Fibroblast of lung (primary cell): ENCODE measurements around the gene MTRR. TPM values are rescaled to one million over a fixed set of nuclear protein-coding genes. Genes with fewer than 3 reads are reported as not detected.

Experiments
- DNase-seq, 2 donors: peaks; one replicate each; pipeline versions ENCODE4 v3.0.0 to v3.0.0-alpha.2; 2010; ENCODE audit warnings: low read depth in 2 of 2
- H2AFZ ChIP-seq: 2 replicates; pipeline ENCODE4 v1.5.1; 2012; ENCODE audit warnings: low read length, control low read depth, inconsistent platforms
- H3K27ac ChIP-seq: 2 replicates; pipeline ENCODE4 v1.5.1; 2011; ENCODE audit warnings: low read length, control low read depth; ENCODE audit not compliant: insufficient read depth
- H3K27me3 ChIP-seq: 2 replicates; pipeline ENCODE4 v1.5.1; 2011; ENCODE audit warnings: mild to moderate bottlenecking, low read length; ENCODE audit not compliant: control insufficient read depth, insufficient read depth
- H3K36me3 ChIP-seq: 2 replicates; pipeline ENCODE4 v1.5.1; 2011; ENCODE audit warnings: low read length; ENCODE audit not compliant: control insufficient read depth, insufficient read depth
- H3K4me1 ChIP-seq: 2 replicates; pipeline ENCODE4 v1.5.1; 2011; ENCODE audit warnings: low read length; ENCODE audit not compliant: control insufficient read depth, insufficient read depth; ENCODE audit errors: extremely low read depth
- H3K4me2 ChIP-seq: 2 replicates; pipeline ENCODE4 v1.5.1; 2011; ENCODE audit warnings: low read length, control low read depth; ENCODE audit not compliant: insufficient read depth; ENCODE audit errors: extremely low read depth
- H3K4me3 ChIP-seq, 4 experiments: fragments of 200-600 bp in 1 of 4; sonication (generic) in 1 of 4; replicated peaks in 1 of 4; 2 replicates each; pipeline ENCODE4 v1.5.1; 2011 to 2016; ENCODE audit warnings: low read length in 4 of 4, low read depth in 3 of 4, mild to moderate bottlenecking in 3 of 4, control low read depth in 2 of 4, inconsistent platforms in 1 of 4, mixed read lengths in 1 of 4; ENCODE audit not compliant: insufficient read depth in 1 of 4; ENCODE audit errors: control extremely low read depth in 1 of 4
- H3K79me2 ChIP-seq: 2 replicates; pipeline ENCODE4 v1.5.1; 2012; ENCODE audit warnings: mild to moderate bottlenecking, low read length, inconsistent platforms; ENCODE audit not compliant: control insufficient read depth, insufficient read depth
- H3K9ac ChIP-seq: 2 replicates; pipeline ENCODE4 v1.5.1; 2011; ENCODE audit warnings: mild to moderate bottlenecking, low read length, control low read depth; ENCODE audit not compliant: insufficient read depth
- H3K9me3 ChIP-seq: 2 replicates; pipeline ENCODE4 v1.5.1; 2012; ENCODE audit warnings: low read depth, low read length; ENCODE audit not compliant: control insufficient read depth, insufficient read depth
- H4K20me1 ChIP-seq: 2 replicates; pipeline ENCODE4 v1.5.1; 2011; ENCODE audit warnings: low read length; ENCODE audit not compliant: control insufficient read depth, insufficient read depth; ENCODE audit errors: extremely low read depth
- EZH2 ChIP-seq: IDR thresholded peaks from 2 replicates; pipeline ENCODE4 v1.5.1; 2012; ENCODE audit warnings: low read length, control low read depth, mild to moderate bottlenecking; ENCODE audit errors: missing control alignments
- polyA plus RNA-seq, 2 donors: library from polyadenylated mRNA; depleted of rRNA in 1 of 2; stranded (reverse) in 1 of 2; unstranded in 1 of 2; fragments of >200 nt; gene quantifications; 2 replicates each; pipeline ENCODE4 v1.2.1, GENCODE V29; 2011 to 2012; ENCODE audit warnings: missing spikeins in 1 of 2
- total RNA-seq: library from RNA; depleted of rRNA; stranded (reverse); fragments of >200 nt; gene quantifications from 2 replicates; pipeline ENCODE4 v1.2.1, GENCODE V29; 2014
- TF ChIP-seq, protein P1 (sequence below), 2 donors: IDR thresholded peaks in 1 of 2; conservative IDR thresholded peaks in 1 of 2; 1 replicate in 1 of 2; 2 replicates in 1 of 2; pipeline ENCODE4 v1.5.1; 2011 to 2012; ENCODE audit warnings: low read length in 2 of 2, control low read depth in 1 of 2, inconsistent platforms in 1 of 2, low read depth in 1 of 2, mild to moderate bottlenecking in 1 of 2

Gene MTRR
- total and polyA plus RNA-seq, 2 donors (not counting 1 experiment from before 2014, with no cell fraction given) = 19.0 to 45.1 TPM

DNA sequence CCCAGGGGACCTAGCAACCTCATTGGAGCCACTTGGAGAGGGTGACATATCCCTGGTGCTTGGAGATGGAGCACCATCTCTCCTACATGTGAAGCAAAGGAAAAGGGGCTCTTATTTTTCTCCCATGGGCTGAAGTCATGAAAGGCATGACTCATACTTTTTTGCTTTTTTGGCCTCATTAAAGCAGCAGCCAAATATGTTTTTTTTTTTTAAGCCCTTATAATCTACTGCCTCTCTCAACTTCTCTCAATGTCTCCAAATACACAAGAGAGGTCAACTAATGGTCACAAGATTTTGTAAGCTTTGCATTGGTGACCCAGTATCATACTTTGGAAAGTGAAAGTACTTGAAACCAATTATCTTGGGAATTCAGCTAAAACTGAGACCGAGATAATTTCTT is 16.4 kb upstream of the MTRR start:
- H3K36me3 ChIP-seq = no peaks in the 10 kb centered on the region
- H3K4me1 ChIP-seq = no peaks in the 10 kb centered on the region
- no peak overlapping the region for H3K4me3 ChIP-seq
- no peak overlapping the region for H3K27ac ChIP-seq
- TF ChIP-seq, protein P1, sequence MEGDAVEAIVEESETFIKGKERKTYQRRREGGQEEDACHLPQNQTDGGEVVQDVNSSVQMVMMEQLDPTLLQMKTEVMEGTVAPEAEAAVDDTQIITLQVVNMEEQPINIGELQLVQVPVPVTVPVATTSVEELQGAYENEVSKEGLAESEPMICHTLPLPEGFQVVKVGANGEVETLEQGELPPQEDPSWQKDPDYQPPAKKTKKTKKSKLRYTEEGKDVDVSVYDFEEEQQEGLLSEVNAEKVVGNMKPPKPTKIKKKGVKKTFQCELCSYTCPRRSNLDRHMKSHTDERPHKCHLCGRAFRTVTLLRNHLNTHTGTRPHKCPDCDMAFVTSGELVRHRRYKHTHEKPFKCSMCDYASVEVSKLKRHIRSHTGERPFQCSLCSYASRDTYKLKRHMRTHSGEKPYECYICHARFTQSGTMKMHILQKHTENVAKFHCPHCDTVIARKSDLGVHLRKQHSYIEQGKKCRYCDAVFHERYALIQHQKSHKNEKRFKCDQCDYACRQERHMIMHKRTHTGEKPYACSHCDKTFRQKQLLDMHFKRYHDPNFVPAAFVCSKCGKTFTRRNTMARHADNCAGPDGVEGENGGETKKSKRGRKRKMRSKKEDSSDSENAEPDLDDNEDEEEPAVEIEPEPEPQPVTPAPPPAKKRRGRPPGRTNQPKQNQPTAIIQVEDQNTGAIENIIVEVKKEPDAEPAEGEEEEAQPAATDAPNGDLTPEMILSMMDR (conservative IDR thresholded peaks at IDR 0.05 in 1 of 2, IDR thresholded peaks at IDR 0.05 in 1 of 2; ENCODE audit: low read depth in 1 of 2, low read length in 2 of 2) = no peak
- TF ChIP-seq EZH2 = no peak
- H3K4me2 ChIP-seq = no peak overlapping the region
- H3K79me2 ChIP-seq = no peaks in the 10 kb centered on the region
- H4K20me1 ChIP-seq = no peaks in the 10 kb centered on the region
- H3K27me3 ChIP-seq = peaks cover 23% of the 10 kb centered on the region
- no peak overlapping the region for H2AFZ ChIP-seq
- peak; percentile 28 to 43 for DNase-seq
- no peak overlapping the region for H3K9ac ChIP-seq
- no peaks in the 10 kb centered on the region for H3K9me3 ChIP-seq

DNA sequence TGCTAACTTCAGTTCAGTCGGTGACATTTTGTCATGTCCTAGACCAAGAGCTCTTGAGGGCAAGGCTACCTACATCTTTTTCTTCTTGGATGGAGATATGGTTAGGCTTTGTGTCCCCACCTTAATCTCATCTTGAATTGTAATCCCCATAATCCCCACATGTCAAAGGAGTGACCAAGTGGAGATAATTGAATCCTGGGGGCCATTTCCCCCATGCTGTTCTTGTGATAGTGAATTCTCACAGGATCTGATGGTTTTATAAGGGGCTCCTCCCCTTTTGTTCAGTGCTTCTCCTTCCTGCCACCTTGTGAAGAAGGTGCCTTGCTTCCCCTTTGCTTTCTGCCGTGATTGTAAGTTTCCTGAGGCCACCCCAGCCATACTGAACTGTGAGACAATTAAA is 16.0 kb upstream of the MTRR start:
- H3K27me3 ChIP-seq = peaks cover 22% of the 10 kb centered on the region
- no peak overlapping the region for H3K4me3 ChIP-seq
- H3K79me2 ChIP-seq = no peaks in the 10 kb centered on the region
- TF ChIP-seq, protein P1 (conservative IDR thresholded peaks at IDR 0.05 in 1 of 2, IDR thresholded peaks at IDR 0.05 in 1 of 2; ENCODE audit: low read depth in 1 of 2, low read length in 2 of 2) = no peak
- no peak for TF ChIP-seq EZH2
- H3K4me2 ChIP-seq = no peak overlapping the region
- no peak for DNase-seq
- no peak overlapping the region for H2AFZ ChIP-seq
- no peaks in the 10 kb centered on the region for H3K9me3 ChIP-seq
- H4K20me1 ChIP-seq = no peaks in the 10 kb centered on the region
- H3K9ac ChIP-seq = no peak overlapping the region
- no peak overlapping the region for H3K27ac ChIP-seq
- H3K36me3 ChIP-seq = no peaks in the 10 kb centered on the region
- no peaks in the 10 kb centered on the region for H3K4me1 ChIP-seq

DNA sequence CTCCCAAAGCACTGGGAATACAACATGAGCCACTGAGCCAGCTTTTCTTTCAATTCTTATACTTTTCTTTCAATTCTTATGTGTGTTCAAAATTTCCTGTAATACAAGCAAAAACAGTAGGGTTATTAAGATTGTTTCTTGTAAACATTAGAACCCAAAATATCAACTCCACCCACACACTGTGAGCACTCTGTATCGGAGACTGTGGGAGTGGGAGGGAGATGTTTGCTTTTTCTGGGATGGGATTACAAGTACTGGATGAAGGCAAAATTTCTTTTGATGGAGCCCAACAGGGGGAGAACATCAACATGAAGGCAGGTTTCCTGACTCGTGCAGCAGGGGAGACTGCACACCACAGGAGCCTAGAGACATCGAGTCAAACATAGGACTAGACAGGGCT is 13.3 kb upstream of the MTRR start:
- no peak for DNase-seq
- Histone ChIP-seq H3K27ac (no peak overlapping the region), H4K20me1 (no peaks in the 10 kb centered on the region), H3K27me3 (peaks cover 6% of the 10 kb centered on the region), H3K9me3 (no peaks in the 10 kb centered on the region), H3K9ac (no peak overlapping the region), H3K79me2 (no peaks in the 10 kb centered on the region), H3K4me2 (no peak overlapping the region), H3K4me1 (no peaks in the 10 kb centered on the region), H2AFZ (no peak overlapping the region), H3K4me3 (no peak overlapping the region), H3K36me3 (no peaks in the 10 kb centered on the region)
- no peak for TF ChIP-seq EZH2
